ENCODE measurements around the gene PRPSAP2. TPM values are rescaled to one million over a fixed set of nuclear protein-coding genes. Genes with fewer than 3 reads are reported as not detected.
"Not testable (repeated sequence)": the region's sequence is repeated elsewhere in the genome, so short reads cannot be mapped to it uniquely, and the experiment has no call there.

PRPSAP2 gene
- total RNA-seq, 1 donor from 2014 or later = 50.6 TPM

DNA sequence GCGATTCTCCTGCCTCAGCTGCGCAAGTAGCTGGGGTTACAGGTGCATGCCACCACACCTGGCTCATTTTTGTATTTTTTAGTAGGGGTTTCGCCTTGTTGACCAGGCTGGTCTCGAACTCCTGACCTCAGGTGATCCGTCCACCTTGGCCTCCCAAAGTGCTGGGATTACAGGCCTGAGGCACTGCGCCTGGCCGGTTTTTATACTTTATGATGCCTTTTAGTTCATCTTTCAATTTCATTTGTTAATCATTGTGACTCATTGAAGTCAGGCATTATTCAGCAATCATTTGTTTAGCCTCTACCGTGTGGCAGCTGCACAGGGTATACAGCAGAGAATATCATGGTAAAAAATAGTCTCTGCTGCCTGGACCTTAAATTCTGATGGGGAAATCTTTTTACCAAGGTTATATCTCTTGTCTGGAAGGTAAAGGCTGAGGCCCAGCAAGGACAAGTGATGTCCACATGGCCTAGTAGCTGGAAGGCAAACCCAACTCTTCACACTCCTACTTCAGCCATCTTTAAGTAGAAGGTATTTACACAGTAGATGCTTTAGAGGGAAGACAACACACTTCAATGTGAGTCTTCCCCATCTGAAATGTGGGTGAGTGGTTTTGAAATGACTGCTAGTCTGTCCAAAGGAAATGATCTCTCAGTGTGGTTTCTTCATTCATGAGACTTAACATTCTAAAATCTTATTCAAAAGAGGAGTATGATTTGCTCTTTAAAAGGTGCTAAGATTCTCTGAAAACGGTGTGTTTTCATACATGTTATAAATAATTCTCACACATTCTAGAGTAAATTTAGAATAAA lies 2.4 kb downstream of the PRPSAP2 start:
- H3K36me3 Mint-ChIP-seq (ENCODE audit: low read depth, unreplicated experiment) = peaks cover 3% of the 10 kb centered on the region
- H3K4me1 Mint-ChIP-seq (ENCODE audit: low read depth, unreplicated experiment) = peaks cover 11% of the 10 kb centered on the region
- H3K4me3 ChIP-seq (ENCODE audit: insufficient read depth, low read depth, low read length) = no peak overlapping the region
- no peak overlapping the region for H2AFZ ChIP-seq (ENCODE audit: low read depth, low read length)
- H4K20me1 ChIP-seq (ENCODE audit: insufficient read depth, low read length) = peaks cover 23% of the 10 kb centered on the region
- peak overlapping the region; percentile 9 for H3K27ac Mint-ChIP-seq (ENCODE audit: unreplicated experiment)
- H3K4me1 ChIP-seq (ENCODE audit: insufficient read depth, low read length) = peaks cover 21% of the 10 kb centered on the region
- TF ChIP-seq EZH2 (IDR thresholded peaks at IDR 0.05; ENCODE audit: insufficient read depth, low read length) = no peak
- TF ChIP-seq, protein P1, sequence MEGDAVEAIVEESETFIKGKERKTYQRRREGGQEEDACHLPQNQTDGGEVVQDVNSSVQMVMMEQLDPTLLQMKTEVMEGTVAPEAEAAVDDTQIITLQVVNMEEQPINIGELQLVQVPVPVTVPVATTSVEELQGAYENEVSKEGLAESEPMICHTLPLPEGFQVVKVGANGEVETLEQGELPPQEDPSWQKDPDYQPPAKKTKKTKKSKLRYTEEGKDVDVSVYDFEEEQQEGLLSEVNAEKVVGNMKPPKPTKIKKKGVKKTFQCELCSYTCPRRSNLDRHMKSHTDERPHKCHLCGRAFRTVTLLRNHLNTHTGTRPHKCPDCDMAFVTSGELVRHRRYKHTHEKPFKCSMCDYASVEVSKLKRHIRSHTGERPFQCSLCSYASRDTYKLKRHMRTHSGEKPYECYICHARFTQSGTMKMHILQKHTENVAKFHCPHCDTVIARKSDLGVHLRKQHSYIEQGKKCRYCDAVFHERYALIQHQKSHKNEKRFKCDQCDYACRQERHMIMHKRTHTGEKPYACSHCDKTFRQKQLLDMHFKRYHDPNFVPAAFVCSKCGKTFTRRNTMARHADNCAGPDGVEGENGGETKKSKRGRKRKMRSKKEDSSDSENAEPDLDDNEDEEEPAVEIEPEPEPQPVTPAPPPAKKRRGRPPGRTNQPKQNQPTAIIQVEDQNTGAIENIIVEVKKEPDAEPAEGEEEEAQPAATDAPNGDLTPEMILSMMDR (IDR thresholded peaks at IDR 0.05; ENCODE audit: insufficient read depth, low read depth, low read length) = no peak
- H3K4me3 Mint-ChIP-seq (ENCODE audit: unreplicated experiment) = no peak overlapping the region
- FAIRE-seq (no peak), DNase-seq (ENCODE audit: low read depth) (no peak)
- no peaks in the 10 kb centered on the region for H3K9me3 Mint-ChIP-seq (ENCODE audit: unreplicated experiment)
- no peaks in the 10 kb centered on the region for H3K9me3 ChIP-seq (ENCODE audit: insufficient read depth, low read depth, low read length)
- peaks cover 56% of the 10 kb centered on the region for H3K79me2 ChIP-seq (ENCODE audit: insufficient read depth, low read length)
- H3K27me3 ChIP-seq (ENCODE audit: insufficient read depth, low read length) = no peaks in the 10 kb centered on the region
- no peak overlapping the region for H3K27ac ChIP-seq (ENCODE audit: low read depth, low read length)
- H3K36me3 ChIP-seq (ENCODE audit: insufficient read depth, low read length) = no peaks in the 10 kb centered on the region
- no peak overlapping the region for H3K9ac ChIP-seq (ENCODE audit: low read length)
- H3K4me2 ChIP-seq (ENCODE audit: low read length) = peak overlapping the region; percentile 5
- H3K27me3 Mint-ChIP-seq (ENCODE audit: low read depth, unreplicated experiment) = no peaks in the 10 kb centered on the region

DNA sequence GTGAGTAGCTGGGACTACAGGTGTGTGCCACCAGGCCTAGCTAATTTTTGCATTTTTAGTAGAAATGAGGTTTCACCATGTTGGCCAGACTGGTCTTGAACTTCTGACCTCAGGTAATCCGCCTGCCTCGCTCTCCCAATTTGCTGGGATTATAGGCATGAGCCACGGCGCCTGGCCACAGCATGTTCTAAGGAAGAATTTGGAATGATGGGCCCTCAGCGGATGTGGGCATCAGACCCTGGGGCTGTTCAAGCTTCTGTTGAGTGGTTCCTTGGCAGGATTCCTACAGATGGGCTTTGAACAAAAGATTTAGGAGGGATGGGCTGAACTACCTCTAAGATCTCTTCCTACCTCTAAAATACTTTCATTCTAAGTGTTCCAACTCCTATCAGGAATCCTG lies 4.1 kb downstream of the PRPSAP2 start:
- peaks cover 56% of the 10 kb centered on the region for H3K79me2 ChIP-seq (ENCODE audit: insufficient read depth, low read length)
- Mint-ChIP-seq H3K9me3 (ENCODE audit: unreplicated experiment) (no peaks in the 10 kb centered on the region), H3K4me1 (ENCODE audit: low read depth, unreplicated experiment) (peaks cover 11% of the 10 kb centered on the region), H3K27me3 (ENCODE audit: low read depth, unreplicated experiment) (no peaks in the 10 kb centered on the region), H3K4me3 (ENCODE audit: unreplicated experiment) (no peak overlapping the region), H3K27ac (ENCODE audit: unreplicated experiment) (no peak overlapping the region), H3K36me3 (ENCODE audit: low read depth, unreplicated experiment) (peaks cover 5% of the 10 kb centered on the region)
- no peak for TF ChIP-seq EZH2 (IDR thresholded peaks at IDR 0.05; ENCODE audit: insufficient read depth, low read length)
- TF ChIP-seq, protein P1 (IDR thresholded peaks at IDR 0.05; ENCODE audit: insufficient read depth, low read depth, low read length) = no peak
- H2AFZ ChIP-seq (ENCODE audit: low read depth, low read length) = no peak overlapping the region
- H4K20me1 ChIP-seq (ENCODE audit: insufficient read depth, low read length) = peaks cover 24% of the 10 kb centered on the region
- no peaks in the 10 kb centered on the region for H3K36me3 ChIP-seq (ENCODE audit: insufficient read depth, low read length)
- no peaks in the 10 kb centered on the region for H3K27me3 ChIP-seq (ENCODE audit: insufficient read depth, low read length)
- no peak overlapping the region for H3K27ac ChIP-seq (ENCODE audit: low read depth, low read length)
- no peaks in the 10 kb centered on the region for H3K9me3 ChIP-seq (ENCODE audit: insufficient read depth, low read depth, low read length)
- H3K4me2 ChIP-seq (ENCODE audit: low read length) = no peak overlapping the region
- FAIRE-seq = no peak
- H3K4me1 ChIP-seq (ENCODE audit: insufficient read depth, low read length) = peaks cover 14% of the 10 kb centered on the region
- no peak overlapping the region for H3K4me3 ChIP-seq (ENCODE audit: insufficient read depth, low read depth, low read length)
- DNase-seq (ENCODE audit: low read depth) = no peak
- H3K9ac ChIP-seq (ENCODE audit: low read length) = no peak overlapping the region

DNA sequence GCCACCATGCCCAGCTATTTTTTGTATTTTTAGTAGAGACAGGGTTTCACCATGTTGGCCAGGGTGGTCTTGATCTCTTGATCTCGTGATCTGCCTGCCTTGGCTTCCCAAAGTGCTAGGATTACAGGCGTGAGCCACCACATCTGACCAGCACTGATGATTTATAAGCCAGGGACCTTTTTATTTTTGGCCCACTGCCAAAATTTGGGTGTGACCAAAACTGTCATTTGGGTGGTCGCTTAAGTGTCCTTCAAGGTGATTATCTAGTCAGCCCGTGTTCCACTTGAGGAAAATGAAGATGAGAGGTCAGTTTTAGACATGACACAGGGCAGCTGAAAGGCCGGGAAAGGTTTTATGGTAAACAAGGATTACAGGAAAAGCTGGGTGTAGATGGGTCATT lies 7.1 kb downstream of the PRPSAP2 start:
- H3K4me1 ChIP-seq (ENCODE audit: insufficient read depth, low read length); DNase-seq (ENCODE audit: low read depth); H3K27ac ChIP-seq (ENCODE audit: low read depth, low read length); H3K4me3 Mint-ChIP-seq (ENCODE audit: unreplicated experiment); H3K9me3 ChIP-seq (ENCODE audit: insufficient read depth, low read depth, low read length); FAIRE-seq; H3K9me3 Mint-ChIP-seq (ENCODE audit: unreplicated experiment); H3K4me1 Mint-ChIP-seq (ENCODE audit: low read depth, unreplicated experiment); H3K27me3 ChIP-seq (ENCODE audit: insufficient read depth, low read length); H2AFZ ChIP-seq (ENCODE audit: low read depth, low read length); H3K4me3 ChIP-seq (ENCODE audit: insufficient read depth, low read depth, low read length); H3K27me3 Mint-ChIP-seq (ENCODE audit: low read depth, unreplicated experiment); H3K36me3 ChIP-seq (ENCODE audit: insufficient read depth, low read length); H3K36me3 Mint-ChIP-seq (ENCODE audit: low read depth, unreplicated experiment); H3K4me2 ChIP-seq (ENCODE audit: low read length); H3K27ac Mint-ChIP-seq (ENCODE audit: unreplicated experiment); H3K9ac ChIP-seq (ENCODE audit: low read length): not testable (repeated sequence)
- peaks cover 26% of the 10 kb centered on the region for H4K20me1 ChIP-seq (ENCODE audit: insufficient read depth, low read length)
- H3K79me2 ChIP-seq (ENCODE audit: insufficient read depth, low read length) = peaks cover 40% of the 10 kb centered on the region
